GM12892 (cell line): ENCODE data around the gene BARHL1.

ENCODE experiments used
- POLR2A ChIP-seq: IDR thresholded peaks from 2 replicates; pipeline ENCODE4 v1.6.1; 2011; ENCODE audit warnings: low read depth, low read length, control low read depth
- TAF1 ChIP-seq: IDR thresholded peaks from 2 replicates; pipeline ENCODE4 v1.6.1; 2011; ENCODE audit warnings: low read depth, mild to moderate bottlenecking, control low read depth, low read length, borderline replicate concordance

GRCh38 chr9:132637351-132637750 is 54.9 kb downstream of the BARHL1 start:
- TF ChIP-seq POLR2A (no peak), TAF1 (no peak)
